ENCODE data around the gene PNMA1.

Gene PNMA1

DNA sequence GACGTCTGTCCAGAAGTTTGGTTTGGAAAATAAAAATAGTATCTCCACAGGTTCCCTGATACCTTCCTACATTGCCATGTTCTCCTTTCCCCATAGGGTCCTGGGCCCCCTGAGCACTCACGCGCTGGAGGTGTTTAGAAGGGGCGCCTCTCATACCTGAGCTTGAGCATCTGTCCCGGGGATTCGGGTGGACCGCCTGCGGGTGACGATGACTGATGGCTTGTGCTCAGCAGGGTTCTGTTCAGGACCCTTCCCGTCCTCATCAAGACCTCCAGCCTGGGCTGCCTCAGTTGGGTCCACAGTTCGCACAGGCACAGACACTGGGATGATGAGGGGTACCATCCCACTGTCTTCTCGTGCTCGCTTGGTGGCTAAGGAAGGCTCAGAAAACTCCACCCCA is 22.7 kb upstream of the PNMA1 start:
- no peak for DNase-seq

- DNase-seq: no peak
Measured at GRCh38 chr14:73732006-73732405, 17.8 kb upstream of the PNMA1 start.

GRCh38 chr14:73731111-73731510 is 16.9 kb upstream of the PNMA1 start:
- DNase-seq: no peak

- DNase-seq: no peak
Measured at GRCh38 chr14:73729556-73730265, 15.5 kb upstream of the PNMA1 start.

GRCh38 chr14:73728717-73729330 is 14.6 kb upstream of the PNMA1 start:
- peak; percentile 70 to 88 (median 83) for DNase-seq

GRCh38 chr14:73727166-73727565 is 13.0 kb upstream of the PNMA1 start:
- DNase-seq: no peak

DNA sequence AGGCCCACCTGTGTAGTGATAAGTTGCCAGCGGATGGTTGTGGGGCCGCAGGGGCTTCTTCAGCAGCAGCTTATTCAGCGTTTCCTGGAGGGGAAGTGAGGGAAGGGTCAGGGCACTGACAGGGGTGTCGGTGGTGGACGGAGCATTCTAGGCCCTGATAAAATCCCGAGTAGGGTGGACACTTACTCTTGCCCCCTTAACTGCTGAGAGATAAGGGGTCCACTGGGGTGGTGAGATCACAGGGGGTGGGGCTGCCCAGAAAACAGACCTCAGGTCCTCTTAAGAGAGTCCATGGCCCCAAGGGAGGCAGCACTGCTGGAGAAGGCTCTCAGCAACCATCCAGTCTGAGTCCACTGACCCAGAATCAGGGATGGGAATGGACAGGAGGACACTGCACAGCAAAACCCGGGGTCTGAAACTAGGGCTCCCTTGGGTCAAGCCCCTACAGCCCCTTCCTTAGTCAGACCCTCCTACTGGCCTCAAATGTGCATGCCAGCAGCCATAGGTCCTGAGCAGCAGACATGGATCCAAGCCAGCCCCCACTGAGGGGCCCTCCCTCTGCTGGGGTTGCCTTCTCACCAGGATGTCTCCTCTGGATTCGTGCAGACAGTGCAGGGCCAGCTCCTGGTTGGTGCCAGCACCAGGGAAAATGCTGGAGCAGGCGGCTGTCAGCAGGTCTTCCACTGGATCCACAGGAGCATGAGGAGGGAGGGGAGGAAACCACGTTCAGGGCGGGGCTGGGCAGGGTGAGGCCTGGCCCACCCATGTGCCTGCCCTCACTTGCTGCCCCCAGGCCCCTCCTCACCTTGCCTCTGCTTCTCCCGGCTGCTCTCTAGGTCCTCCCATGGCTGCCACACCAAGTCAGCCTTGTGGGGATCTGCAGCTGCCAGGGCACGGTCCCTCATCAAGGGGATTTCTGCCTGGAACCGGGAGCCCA is 12.1 kb upstream of the PNMA1 start:
- no peak for DNase-seq

DNA sequence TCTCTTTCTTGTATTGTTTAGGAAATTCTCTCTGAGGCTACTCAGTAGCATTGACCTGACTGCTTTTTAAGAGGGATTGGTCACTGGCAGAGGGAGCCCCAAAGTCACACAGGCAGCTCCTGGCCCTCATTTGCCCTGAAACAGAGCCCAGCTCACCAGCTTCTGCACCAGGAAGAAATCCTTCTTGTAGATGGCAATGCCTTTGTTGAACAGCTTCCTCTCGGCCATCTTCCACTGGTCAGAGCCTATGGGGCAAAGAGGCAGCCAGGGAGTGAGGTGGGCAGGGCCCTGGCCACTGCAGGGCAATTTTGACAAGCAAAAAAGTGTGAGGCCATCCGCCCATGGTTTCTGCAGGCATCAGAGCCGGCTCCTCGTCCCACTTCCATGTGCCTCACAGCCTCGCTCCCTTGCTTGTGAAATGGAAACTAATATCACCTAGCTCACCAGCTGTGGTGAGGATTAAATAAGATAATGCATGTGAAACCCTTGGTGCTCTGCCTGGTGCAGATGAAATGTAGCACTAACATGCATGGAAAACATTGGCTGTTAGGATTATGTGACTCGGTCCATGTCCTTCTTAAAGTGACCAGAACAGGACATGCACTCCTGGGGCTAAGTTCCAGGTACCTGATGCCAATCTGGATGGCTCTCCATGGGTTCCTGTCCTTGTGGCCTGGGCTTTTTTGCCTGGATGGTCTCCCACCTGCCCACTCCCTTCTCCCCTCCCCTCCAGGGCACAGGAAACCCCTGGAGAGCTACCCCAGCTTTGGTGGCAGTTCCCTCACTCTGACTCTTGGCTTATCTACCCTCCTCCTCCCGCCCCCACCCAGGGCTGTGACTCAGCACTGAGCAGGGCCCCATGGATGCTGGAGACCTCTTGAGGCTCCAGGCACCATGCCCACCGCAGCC is 11.2 kb upstream of the PNMA1 start:
- DNase-seq: no peak

- DNase-seq: no peak
Measured at GRCh38 chr14:73724696-73725095, 10.5 kb upstream of the PNMA1 start.

DNA sequence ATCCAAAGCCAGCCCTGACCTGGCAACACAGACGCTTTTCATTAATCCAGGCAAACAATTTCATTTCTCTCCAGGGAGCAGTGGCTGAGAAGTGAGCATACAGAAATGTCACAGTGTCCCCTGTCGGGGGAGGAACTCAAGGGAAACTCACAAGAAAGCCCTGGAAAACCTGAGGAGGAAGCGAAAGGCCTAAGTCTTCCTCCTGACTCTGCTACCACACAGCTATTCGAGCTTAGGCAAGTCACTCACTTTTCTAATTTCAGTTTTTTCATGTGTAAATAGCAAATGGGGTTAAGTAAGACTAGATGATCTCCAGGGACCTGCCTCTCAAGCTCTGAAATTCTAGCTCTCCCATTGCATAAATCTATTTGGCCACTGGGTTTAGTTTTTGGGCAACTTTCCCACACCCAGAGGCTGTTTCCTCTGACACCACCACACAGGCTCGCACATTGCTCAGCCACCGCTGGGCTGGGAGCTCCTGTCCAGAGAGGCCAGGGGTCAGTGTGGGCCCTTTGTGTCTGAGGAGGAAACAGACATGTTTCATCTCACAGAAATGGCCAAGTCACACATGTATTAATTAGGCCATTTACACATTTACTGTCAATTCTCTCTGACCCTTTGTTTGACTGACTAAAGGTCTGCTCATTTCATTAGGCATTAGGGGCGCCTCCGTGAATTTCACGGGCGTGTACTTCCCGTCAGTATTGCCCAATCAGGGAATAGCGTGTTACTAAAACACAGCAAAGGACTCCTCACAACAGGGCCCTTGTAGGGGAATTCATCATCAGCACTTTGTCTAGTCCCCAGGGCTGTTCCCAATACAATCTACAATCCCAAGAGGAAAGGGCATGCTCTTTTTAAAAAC is 9.8 kb upstream of the PNMA1 start:
- no peak for DNase-seq

- DNase-seq: no peak
Measured at GRCh38 chr14:73723406-73723796, 9.2 kb upstream of the PNMA1 start.

GRCh38 chr14:73722581-73722980 is 8.4 kb upstream of the PNMA1 start:
- DNase-seq: no peak

DNA sequence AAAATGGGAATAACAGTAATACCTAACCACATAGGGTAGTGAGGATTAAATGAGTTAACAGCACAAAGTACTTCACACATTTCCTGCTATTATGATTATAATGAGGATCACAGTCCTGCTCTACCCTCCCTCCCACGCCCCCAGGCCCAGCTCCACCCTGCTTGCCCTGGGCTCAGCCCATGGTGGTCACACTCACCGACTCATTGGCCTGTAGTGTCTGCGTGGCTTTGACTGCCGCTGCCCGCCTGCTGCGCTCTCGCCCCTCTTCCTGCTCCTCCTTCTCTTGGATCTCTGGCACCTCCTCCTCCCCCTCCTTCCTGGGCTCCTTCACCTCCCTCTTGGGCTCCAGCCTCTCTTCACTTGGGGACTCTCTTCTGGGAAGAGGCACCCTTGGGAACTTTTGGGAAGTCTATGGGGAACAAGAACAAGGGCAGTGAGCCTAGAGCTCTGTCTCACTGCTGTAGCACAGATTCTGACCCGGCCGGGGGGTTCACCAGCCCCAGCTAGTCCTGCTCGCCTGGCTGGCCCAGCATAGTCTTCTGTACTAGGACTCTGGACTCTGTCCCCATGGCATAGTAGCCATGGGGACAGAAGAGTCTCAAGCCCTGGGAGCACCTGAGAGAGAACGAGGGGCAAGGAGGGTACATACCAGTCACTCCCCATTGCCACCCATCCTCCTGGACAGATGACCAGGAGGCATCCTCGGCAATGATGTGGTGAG is 7.1 kb upstream of the PNMA1 start:
- DNase-seq: no peak

GRCh38 chr14:73720636-73721035 is 6.5 kb upstream of the PNMA1 start:
- DNase-seq: no peak

DNA sequence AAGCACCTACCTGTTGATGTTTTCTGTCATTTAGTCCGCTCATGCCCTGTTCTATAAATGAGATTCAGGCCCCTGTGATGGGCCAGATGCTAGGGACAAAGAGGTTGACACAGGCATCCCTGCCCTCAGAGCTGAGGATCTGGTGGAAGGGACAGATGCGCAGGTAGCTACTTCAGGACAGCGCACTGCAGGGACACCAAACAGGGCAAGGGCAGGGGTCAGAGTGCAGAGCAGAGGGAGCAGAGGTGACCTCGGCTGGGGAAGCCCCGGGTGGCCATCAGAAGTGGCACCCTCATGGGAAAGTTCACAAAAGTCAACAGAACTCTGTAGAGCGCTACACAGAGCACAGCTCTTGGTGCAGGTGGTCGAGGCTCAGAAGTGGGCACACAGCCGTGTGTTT is 5.6 kb upstream of the PNMA1 start:
- DNase-seq: no peak

- DNase-seq: no peak
Measured at GRCh38 chr14:73719361-73719760, 5.2 kb upstream of the PNMA1 start.

- no peak for DNase-seq
Measured at GRCh38 chr14:73718418-73719251, 4.5 kb upstream of the PNMA1 start.

DNA sequence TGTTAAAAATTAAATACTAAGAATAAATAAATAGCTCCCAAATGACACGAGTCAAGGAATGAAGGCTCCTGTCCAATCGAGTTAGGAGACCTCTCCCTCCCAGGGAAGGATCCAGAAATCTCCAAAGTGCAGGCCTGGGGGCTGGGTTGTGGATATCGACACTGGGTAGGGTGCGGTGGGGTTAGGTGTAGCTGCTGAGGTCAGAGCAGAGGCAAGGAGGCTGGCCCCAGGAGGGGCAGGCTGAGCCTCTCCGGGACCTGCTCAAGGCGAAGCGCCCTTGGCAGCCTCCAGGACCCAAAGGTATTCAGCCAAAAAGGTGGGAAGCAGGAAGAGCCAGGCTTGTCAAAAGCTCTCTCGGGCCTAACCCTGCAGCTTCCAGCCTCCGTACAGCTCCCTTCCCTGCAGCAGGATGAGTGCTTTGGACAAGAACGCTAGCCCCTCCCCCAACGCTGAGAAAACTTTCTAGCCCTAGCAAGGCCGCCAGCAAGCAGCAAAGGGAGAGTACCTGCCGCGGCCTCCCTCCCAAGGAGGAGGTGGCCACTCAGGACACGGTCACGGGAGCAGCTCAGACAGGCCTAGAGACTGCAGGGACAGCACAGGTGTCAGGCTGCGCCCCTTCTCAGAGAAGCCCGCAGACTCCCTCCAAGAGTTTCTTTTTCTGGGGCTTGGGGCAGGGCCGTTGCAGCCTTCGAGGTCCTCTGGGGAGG is 3.7 kb upstream of the PNMA1 start:
- no peak for DNase-seq

GRCh38 chr14:73717266-73717665 is 3.1 kb upstream of the PNMA1 start:
- peak in 1 of 3 experiments; percentile 14 for DNase-seq

Data from NCI-H1417 (cell line).